Vagina (tissue), 2 donors: ENCODE results near the gene ARFIP1. TPM values are rescaled to one million over a fixed set of nuclear protein-coding genes. Genes with fewer than 3 reads are reported as not detected.

Source experiments
- DNase-seq, 2 donors: peaks; one replicate each; pipeline ENCODE4 v3.0.0-alpha.2; 2017; ENCODE audit errors: extremely low spot score in 2 of 2
- H3K27ac ChIP-seq: fragments of 200-600 bp; sonication (generic); one replicate; pipeline ENCODE4 v1.5.1; 2019
- H3K27me3 ChIP-seq: fragments of 200-600 bp; sonication (generic); one replicate; pipeline ENCODE4 v1.5.1; 2019
- H3K36me3 ChIP-seq, 2 donors: fragments of 200-600 bp; sonication (generic); one replicate each; pipeline ENCODE4 v1.5.1; 2017 to 2019
- H3K4me1 ChIP-seq: fragments of 200-600 bp; sonication (generic); one replicate; pipeline ENCODE4 v1.5.1; 2019
- H3K4me3 ChIP-seq, 2 donors: fragments of 200-600 bp; sonication (generic); 1 replicate in 1 of 2; 2 replicates in 1 of 2; pipeline ENCODE4 v1.5.1; 2016 to 2019
- H3K9me3 ChIP-seq: fragments of 200-600 bp; sonication (generic); one replicate; pipeline ENCODE4 v1.5.1; 2019
- POLR2A ChIP-seq, 2 donors: fragments of 450-650 bp; IDR thresholded peaks; one replicate each; pipeline ENCODE4 v1.6.1; 2017; ENCODE audit warnings: antibody characterized with exemption in 2 of 2, mild to moderate bottlenecking in 2 of 2, moderate library complexity in 2 of 2
- POLR2AphosphoS5 ChIP-seq, 2 donors: sonication (generic); formaldehyde crosslinking; IDR thresholded peaks; one replicate each; pipeline ENCODE4 v1.9.0; 2017; ENCODE audit warnings: antibody characterized with exemption in 2 of 2, mild to moderate bottlenecking in 2 of 2, low read depth in 1 of 2; ENCODE audit not compliant: insufficient read depth in 1 of 2
- intact Hi-C: fragments of 100-400 bp; cut with DNase I; formaldehyde crosslinking; loops from one replicate; pipeline ENCODE4 v1.15.1; 2023
- total RNA-seq: library from RNA; depleted of rRNA; stranded (reverse); fragments of >200 nt; gene quantifications from one replicate; pipeline ENCODE4 v1.2.3, GENCODE V29; 2016
- TF ChIP-seq, protein P1 (sequence below), 3 experiments: fragments of 450-650 bp in 2 of 3; fragments of 200-600 bp in 1 of 3; sonication (generic) in 1 of 3; IDR thresholded peaks; one replicate each; pipeline ENCODE4 v1.5.1; 2017 to 2019; ENCODE audit warnings: antibody characterized with exemption in 3 of 3, mild to moderate bottlenecking in 2 of 3, moderate library complexity in 2 of 3

Gene ARFIP1
- total RNA-seq, 1 donor from 2014 or later = 19.4 TPM

GRCh38 chr4:152941411-152941810 is 161.7 kb downstream of the ARFIP1 start:
- H3K27ac ChIP-seq = no peak overlapping the region
- TF ChIP-seq, protein P1, sequence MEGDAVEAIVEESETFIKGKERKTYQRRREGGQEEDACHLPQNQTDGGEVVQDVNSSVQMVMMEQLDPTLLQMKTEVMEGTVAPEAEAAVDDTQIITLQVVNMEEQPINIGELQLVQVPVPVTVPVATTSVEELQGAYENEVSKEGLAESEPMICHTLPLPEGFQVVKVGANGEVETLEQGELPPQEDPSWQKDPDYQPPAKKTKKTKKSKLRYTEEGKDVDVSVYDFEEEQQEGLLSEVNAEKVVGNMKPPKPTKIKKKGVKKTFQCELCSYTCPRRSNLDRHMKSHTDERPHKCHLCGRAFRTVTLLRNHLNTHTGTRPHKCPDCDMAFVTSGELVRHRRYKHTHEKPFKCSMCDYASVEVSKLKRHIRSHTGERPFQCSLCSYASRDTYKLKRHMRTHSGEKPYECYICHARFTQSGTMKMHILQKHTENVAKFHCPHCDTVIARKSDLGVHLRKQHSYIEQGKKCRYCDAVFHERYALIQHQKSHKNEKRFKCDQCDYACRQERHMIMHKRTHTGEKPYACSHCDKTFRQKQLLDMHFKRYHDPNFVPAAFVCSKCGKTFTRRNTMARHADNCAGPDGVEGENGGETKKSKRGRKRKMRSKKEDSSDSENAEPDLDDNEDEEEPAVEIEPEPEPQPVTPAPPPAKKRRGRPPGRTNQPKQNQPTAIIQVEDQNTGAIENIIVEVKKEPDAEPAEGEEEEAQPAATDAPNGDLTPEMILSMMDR (IDR thresholded peaks at IDR 0.05) = no peak

DNA sequence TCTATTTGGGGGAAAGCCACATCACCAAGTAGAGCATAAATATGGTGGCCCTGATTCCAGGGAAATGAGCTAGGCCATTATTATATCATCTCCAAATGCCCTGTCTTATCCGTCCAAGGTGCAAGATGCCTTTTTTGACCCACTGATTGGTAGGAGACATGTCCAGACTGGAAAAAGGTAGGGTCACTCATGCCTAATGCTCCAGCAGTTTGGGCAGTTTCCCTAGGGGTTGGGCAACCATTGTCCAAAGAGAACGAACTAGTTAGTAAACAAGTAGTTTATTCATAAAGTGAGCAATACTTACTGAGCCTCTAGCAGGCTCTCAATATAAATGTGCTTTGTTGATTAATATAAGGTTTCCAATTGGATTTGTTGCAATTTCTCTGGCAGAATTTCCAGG is 162.6 kb downstream of the ARFIP1 start:
- DNase-seq = no peak
- no peak for TF ChIP-seq POLR2AphosphoS5 (IDR thresholded peaks at IDR 0.05; ENCODE audit: insufficient read depth in 1 of 2, low read depth in 1 of 2)
- TF ChIP-seq, protein P1 (IDR thresholded peaks at IDR 0.05) = no peak
- no peak for TF ChIP-seq POLR2A (IDR thresholded peaks at IDR 0.05)
- Histone ChIP-seq H3K9me3 (no peaks in the 10 kb centered on the region), H3K4me1 (peaks cover 41% of the 10 kb centered on the region), H3K4me3 (no peak overlapping the region), H3K27me3 (no peaks in the 10 kb centered on the region), H3K27ac (peak overlapping the region; percentile 62), H3K36me3 (no peaks in the 10 kb centered on the region)
- intact Hi-C loops = no loop called here

More at GRCh38 chr4:152941411-152941810, 161.7 kb downstream of the ARFIP1 start:
- DNase-seq = no peak
- peaks cover 39% of the 10 kb centered on the region for H3K4me1 ChIP-seq
- H3K4me3 ChIP-seq = no peak overlapping the region
- H3K36me3 ChIP-seq = no peaks in the 10 kb centered on the region
- no peaks in the 10 kb centered on the region for H3K9me3 ChIP-seq
- H3K27me3 ChIP-seq = no peaks in the 10 kb centered on the region
- intact Hi-C loops = no loop called here

DNA sequence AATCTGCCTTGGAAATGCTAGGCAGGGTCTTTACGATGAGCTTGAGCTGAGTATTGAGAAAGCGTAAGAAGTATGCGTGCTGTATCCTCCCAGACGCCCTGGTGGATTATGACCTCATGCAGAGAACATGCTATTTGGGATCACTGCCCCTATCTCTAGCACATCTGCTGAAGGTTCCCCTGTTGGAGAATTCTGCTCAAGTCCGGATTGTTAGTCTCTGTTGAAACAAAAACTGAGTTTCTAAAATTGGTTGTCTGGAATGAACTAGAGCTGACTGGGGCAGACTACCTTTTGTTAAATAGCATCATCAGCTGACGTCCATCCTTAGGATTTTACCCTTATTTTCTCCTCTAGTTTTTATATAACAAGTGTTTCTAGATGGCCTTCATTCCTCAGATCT is 163.9 kb downstream of the ARFIP1 start:
- Histone ChIP-seq H3K27ac (peak overlapping the region; percentile 62), H3K36me3 (no peaks in the 10 kb centered on the region), H3K9me3 (no peaks in the 10 kb centered on the region), H3K4me1 (peaks cover 33% of the 10 kb centered on the region), H3K27me3 (no peaks in the 10 kb centered on the region), H3K4me3 (no peak overlapping the region)
- TF ChIP-seq, protein P1 (IDR thresholded peaks at IDR 0.05) = no peak
- no peak for TF ChIP-seq POLR2AphosphoS5 (IDR thresholded peaks at IDR 0.05; ENCODE audit: insufficient read depth in 1 of 2, low read depth in 1 of 2)
- TF ChIP-seq POLR2A (IDR thresholded peaks at IDR 0.05) = no peak
- intact Hi-C loops = no loop called here
- DNase-seq = no peak

GRCh38 chr4:152944666-152945320 is 165.0 kb downstream of the ARFIP1 start:
- H3K27me3 ChIP-seq = no peaks in the 10 kb centered on the region
- TF ChIP-seq, protein P1 (IDR thresholded peaks at IDR 0.05) = no peak
- TF ChIP-seq POLR2A (IDR thresholded peaks at IDR 0.05) (no peak), POLR2AphosphoS5 (IDR thresholded peaks at IDR 0.05; ENCODE audit: insufficient read depth in 1 of 2, low read depth in 1 of 2) (no peak)
- DNase-seq = peak in 1 of 2 donors; percentile 58
- no peaks in the 10 kb centered on the region for H3K9me3 ChIP-seq
- peaks cover 24% of the 10 kb centered on the region for H3K4me1 ChIP-seq
- H3K36me3 ChIP-seq = no peaks in the 10 kb centered on the region
- H3K4me3 ChIP-seq = no peak overlapping the region
- intact Hi-C loops = no loop called here
- peak overlapping the region; percentile 39 for H3K27ac ChIP-seq

GRCh38 chr4:152945639-152946038 is 165.9 kb downstream of the ARFIP1 start:
- H3K9me3 ChIP-seq = no peaks in the 10 kb centered on the region
- no peak overlapping the region for H3K4me3 ChIP-seq
- peak in 1 of 2 donors; percentile 49 for DNase-seq
- TF ChIP-seq POLR2A (IDR thresholded peaks at IDR 0.05) = no peak
- TF ChIP-seq, protein P1 (IDR thresholded peaks at IDR 0.05) = no peak
- TF ChIP-seq POLR2AphosphoS5 (IDR thresholded peaks at IDR 0.05; ENCODE audit: insufficient read depth in 1 of 2, low read depth in 1 of 2) = no peak
- H3K4me1 ChIP-seq = peaks cover 20% of the 10 kb centered on the region
- H3K27ac ChIP-seq = no peak overlapping the region
- no peaks in the 10 kb centered on the region for H3K27me3 ChIP-seq
- H3K36me3 ChIP-seq = no peaks in the 10 kb centered on the region
- intact Hi-C loops = no loop called here
